Hepatocyte (in vitro differentiated cells): ENCODE measurements around the gene TMEM165.

ENCODE experiments used
- EZH2 ChIP-seq: fragments of 200-600 bp; sonication (generic); IDR thresholded peaks from 2 replicates; pipeline ENCODE4 v1.6.1; 2016; ENCODE audit warnings: antibody characterized with exemption, mild to moderate bottlenecking, borderline replicate concordance
- EZH2phosphoT487 ChIP-seq: fragments of 200-600 bp; sonication (generic); IDR thresholded peaks from one replicate; pipeline ENCODE4 v1.6.1; 2018; ENCODE audit warnings: antibody characterized with exemption, mild to moderate bottlenecking, low read depth, moderate library complexity; ENCODE audit not compliant: unreplicated experiment, severe bottlenecking
- TF ChIP-seq, protein P1 (sequence below): fragments of 200-600 bp; sonication (generic); IDR thresholded peaks from 2 replicates; pipeline ENCODE4 v1.5.1; 2016; ENCODE audit warnings: antibody characterized with exemption, mild to moderate bottlenecking; ENCODE audit not compliant: poor library complexity

GRCh38 chr4:55438314-55438713, 42.6 kb downstream of the TMEM165 start:
- TF ChIP-seq EZH2 (no peak), EZH2phosphoT487 (no peak)
- TF ChIP-seq, protein P1, sequence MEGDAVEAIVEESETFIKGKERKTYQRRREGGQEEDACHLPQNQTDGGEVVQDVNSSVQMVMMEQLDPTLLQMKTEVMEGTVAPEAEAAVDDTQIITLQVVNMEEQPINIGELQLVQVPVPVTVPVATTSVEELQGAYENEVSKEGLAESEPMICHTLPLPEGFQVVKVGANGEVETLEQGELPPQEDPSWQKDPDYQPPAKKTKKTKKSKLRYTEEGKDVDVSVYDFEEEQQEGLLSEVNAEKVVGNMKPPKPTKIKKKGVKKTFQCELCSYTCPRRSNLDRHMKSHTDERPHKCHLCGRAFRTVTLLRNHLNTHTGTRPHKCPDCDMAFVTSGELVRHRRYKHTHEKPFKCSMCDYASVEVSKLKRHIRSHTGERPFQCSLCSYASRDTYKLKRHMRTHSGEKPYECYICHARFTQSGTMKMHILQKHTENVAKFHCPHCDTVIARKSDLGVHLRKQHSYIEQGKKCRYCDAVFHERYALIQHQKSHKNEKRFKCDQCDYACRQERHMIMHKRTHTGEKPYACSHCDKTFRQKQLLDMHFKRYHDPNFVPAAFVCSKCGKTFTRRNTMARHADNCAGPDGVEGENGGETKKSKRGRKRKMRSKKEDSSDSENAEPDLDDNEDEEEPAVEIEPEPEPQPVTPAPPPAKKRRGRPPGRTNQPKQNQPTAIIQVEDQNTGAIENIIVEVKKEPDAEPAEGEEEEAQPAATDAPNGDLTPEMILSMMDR, result no peak
